HepG2 (cell line): Measurements from ENCODE around the gene ZNF185. TPM values are rescaled to one million over a fixed set of nuclear protein-coding genes. Genes with fewer than 3 reads are reported as not detected.
A peak's percentile ranks its signal among the peaks of the same experiment; 100 is the strongest.

Experiments
- ATAC-seq: fragments of 200-7000 bp; cut with Tn5 transposase; 3 replicates; pipeline ENCODE4 v1.9.1; 2020; ENCODE audit warnings: mild to moderate bottlenecking, moderate library complexity
- BruUV-seq: library from RNA; stranded (reverse); fragments of 400-500 nt; replicated peaks from 2 replicates; lab custom pipeline; 2021; lab: Mats Ljungman, UMichigan
- CTCF ChIA-PET: fragments of 300-600 bp; formaldehyde crosslinking; extraction: SDS; loops from one replicate; lab custom pipeline; 2021; ENCODE audit warnings: low total read pairs, inconsistent platforms, low intra/inter-chr PET ratio; lab: Yijun Ruan, JAX
- POLR2A ChIA-PET: fragments of 350-600 bp; sonication (Branson Sonifier 250); formaldehyde crosslinking; loops from one replicate; lab custom pipeline; 2020; ENCODE audit warnings: antibody characterized with exemption, inconsistent platforms; lab: Yijun Ruan, JAX
- DNase-seq: peaks from one replicate; pipeline ENCODE4 v3.0.0-alpha.2; 2015; ENCODE audit warnings: low spot score
- FAIRE-seq: peaks from 3 replicates; lab custom pipeline; 2011; peaks lifted over from hg19 to GRCh38; lab: Jason Lieb, UNC
- H2AFZ ChIP-seq: one replicate; pipeline ENCODE4 v1.6.1; 2011; ENCODE audit warnings: low read length, inconsistent platforms
- H3K27ac ChIP-seq: fragments of 300-600 bp; 3 replicates; pipeline ENCODE4 v1.8.0; 2011; ENCODE audit warnings: mixed run types, mild to moderate bottlenecking, mixed read lengths, low read length, inconsistent platforms; ENCODE audit not compliant: insufficient read depth; ENCODE audit errors: extremely low read length
- H3K27me3 ChIP-seq, 2 experiments: fragments of 200-600 bp in 1 of 2; 2 replicates in 1 of 2; 3 replicates in 1 of 2; pipeline versions ENCODE4 v1.6.0 to v1.8.0; 2011; ENCODE audit warnings: low read length in 2 of 2, mild to moderate bottlenecking in 2 of 2, moderate library complexity in 2 of 2, inconsistent platforms in 1 of 2; ENCODE audit not compliant: insufficient read depth in 2 of 2, control insufficient read depth in 1 of 2
- H3K36me3 ChIP-seq, 2 experiments: fragments of 200-600 bp in 1 of 2; replicated peaks in 1 of 2; 2 replicates in 1 of 2; 3 replicates in 1 of 2; pipeline versions ENCODE4 v1.5.1 to v1.8.0; 2011; ENCODE audit warnings: low read length in 2 of 2, inconsistent platforms in 1 of 2; ENCODE audit not compliant: insufficient read depth in 2 of 2, control insufficient read depth in 1 of 2
- H3K4me1 ChIP-seq: 2 replicates; pipeline ENCODE4 v1.5.1; 2012; ENCODE audit warnings: low read length, inconsistent platforms; ENCODE audit not compliant: insufficient read depth
- H3K4me2 ChIP-seq: 2 replicates; pipeline ENCODE4 v1.6.0; 2011; ENCODE audit warnings: low read depth, low read length, inconsistent platforms
- H3K4me3 ChIP-seq, 3 experiments: fragments of 200-600 bp in 1 of 3; sonication (generic), shearing (Covaris generic) in 1 of 3; replicated peaks in 1 of 3; 2 replicates each; pipeline ENCODE4 v1.5.1; 2011 to 2016; ENCODE audit warnings: low read length in 3 of 3, inconsistent platforms in 2 of 3, low read depth in 2 of 3, mild to moderate bottlenecking in 2 of 3, control low read depth in 1 of 3, mixed read lengths in 1 of 3; ENCODE audit not compliant: insufficient read depth in 1 of 3
- H3K79me2 ChIP-seq: one replicate; pipeline ENCODE4 v1.6.1; 2011; ENCODE audit warnings: low read length, inconsistent platforms; ENCODE audit not compliant: insufficient read depth
- H3K9ac ChIP-seq: 2 replicates; pipeline ENCODE4 v1.6.0; 2011; ENCODE audit warnings: mild to moderate bottlenecking, low read depth, low read length, inconsistent platforms; ENCODE audit not compliant: insufficient read depth
- H3K9me3 ChIP-seq: 2 replicates; pipeline ENCODE4 v1.5.1; 2012; ENCODE audit warnings: mild to moderate bottlenecking, low read length
- H4K20me1 ChIP-seq: 2 replicates; pipeline ENCODE4 v1.6.0; 2011; ENCODE audit warnings: inconsistent platforms, mild to moderate bottlenecking, low read length, moderate library complexity; ENCODE audit not compliant: insufficient read depth
- ATF7 ChIP-seq, 2 experiments: fragments of 450-650 bp in 1 of 2; sonication (generic) in 1 of 2; formaldehyde crosslinking in 1 of 2; IDR thresholded peaks; 2 replicates each; pipeline versions ENCODE4 v1.4.0 to v1.6.1; 2016 to 2020; ENCODE audit warnings: antibody characterized with exemption in 1 of 2, mild to moderate bottlenecking in 1 of 2, missing genetic modification reagents in 1 of 2
- CENPX ChIP-seq: sonication (generic); formaldehyde crosslinking; IDR thresholded peaks from 2 replicates; pipeline ENCODE4 v1.9.0; 2021; ENCODE audit warnings: mild to moderate bottlenecking, missing genetic modification reagents, moderate library complexity
- CREB1 ChIP-seq, 2 experiments: fragments of 450-650 bp in 1 of 2; IDR thresholded peaks; 2 replicates each; pipeline ENCODE4 v1.6.1; 2016 to 2017; ENCODE audit warnings: control low read depth in 1 of 2, mild to moderate bottlenecking in 1 of 2, missing compliant biosample characterization in 1 of 2, missing genetic modification characterization in 1 of 2
- FOSL2 ChIP-seq: sonication (generic); formaldehyde crosslinking; IDR thresholded peaks from 2 replicates; pipeline ENCODE4 v1.4.0; 2020; ENCODE audit warnings: missing genetic modification reagents
- HNRNPH1 ChIP-seq: fragments of 200-400 bp; formaldehyde crosslinking; optimal IDR thresholded peaks from 2 replicates; pipeline ENCODE3; 2017; ENCODE audit warnings: mild to moderate bottlenecking, low read depth, low read length
- IRX3 ChIP-seq: sonication (generic); formaldehyde crosslinking; IDR thresholded peaks from 2 replicates; pipeline ENCODE4 v1.8.1; 2023; ENCODE audit warnings: mild to moderate bottlenecking, low read depth, missing genetic modification reagents, borderline replicate concordance
- KAT7 ChIP-seq: IDR thresholded peaks from 2 replicates; pipeline ENCODE4 v1.6.1; 2018; ENCODE audit warnings: borderline replicate concordance, missing compliant biosample characterization
- NFATC3 ChIP-seq: sonication (generic); formaldehyde crosslinking; IDR thresholded peaks from 2 replicates; pipeline ENCODE4 v1.5.1; 2020; ENCODE audit warnings: mild to moderate bottlenecking, missing genetic modification reagents
- SATB2 ChIP-seq: sonication (generic); formaldehyde crosslinking; IDR thresholded peaks from 2 replicates; pipeline ENCODE4 v1.5.0; 2020; ENCODE audit warnings: missing genetic modification reagents
- YEATS2 ChIP-seq: sonication (generic); formaldehyde crosslinking; IDR thresholded peaks from 2 replicates; pipeline ENCODE4 v1.4.0; 2020; ENCODE audit warnings: missing genetic modification reagents, borderline replicate concordance
- ZNF616 ChIP-seq: sonication (generic); formaldehyde crosslinking; IDR thresholded peaks from 2 replicates; pipeline ENCODE4 v1.5.0; 2020; ENCODE audit warnings: low read depth, mild to moderate bottlenecking, missing genetic modification reagents
- ZNF652 ChIP-seq: IDR thresholded peaks from 2 replicates; pipeline ENCODE4 v1.6.1; 2016; ENCODE audit warnings: low read depth, borderline replicate concordance
- WGBS: methylation state at CpG from one replicate; pipeline ENCODE4 v1.1.6; 2017; ENCODE audit warnings: low lambda C conversion rate; 5-methylcytosine and 5-hydroxymethylcytosine counted together
- in situ Hi-C: cut with HindIII; loops from 2 replicates; pipeline ENCODE4 v1.10.0; 2017; ENCODE audit warnings: low pct_unique_long_range_greater_than_20kb; ENCODE audit not compliant: extremely low pct_ligation_motif_present
- intact Hi-C: fragments of 100-400 bp; cut with micrococcal nuclease; formaldehyde crosslinking; loops from one replicate; pipeline ENCODE4 v1.10.0; 2022; ENCODE audit not compliant: unreplicated experiment
- polyA plus RNA-seq, 8 experiments: library from polyadenylated mRNA; depleted of rRNA in 3 of 8; stranded (reverse) in 7 of 8; unstranded in 1 of 8; fragments of >200 nt; fragmentation: Illumina TruSeq in 4 of 8; extraction: Trizol in 4 of 8; gene quantifications; 2 replicates each; pipeline versions ENCODE4 v1.2.1 to v1.2.3, GENCODE V29; 2011 to 2016; ENCODE audit warnings: low read depth in 4 of 8, missing spikeins in 1 of 8, mixed read lengths in 1 of 8; ENCODE audit not compliant: insufficient read depth in 1 of 8
- total RNA-seq, 5 experiments: library from RNA; depleted of rRNA; stranded (reverse); fragments of >200 nt; fragmentation: Illumina TruSeq; extraction: Trizol; gene quantifications; 2 replicates each; pipeline ENCODE4 v1.2.3, GENCODE V29; 2016; ENCODE audit warnings: low read depth in 1 of 5
- TF ChIP-seq, protein P1 (sequence below): IDR thresholded peaks from 2 replicates; pipeline ENCODE4 v1.6.1; 2016; ENCODE audit warnings: mild to moderate bottlenecking
- TF ChIP-seq, protein P2 (sequence below): sonication (generic); formaldehyde crosslinking; IDR thresholded peaks from 2 replicates; pipeline ENCODE4 v1.8.0; 2022; ENCODE audit warnings: mild to moderate bottlenecking, missing genetic modification reagents
- TF ChIP-seq, protein P3 (sequence below): sonication (generic); formaldehyde crosslinking; IDR thresholded peaks from 2 replicates; pipeline ENCODE4 v1.8.1; 2023; ENCODE audit warnings: missing genetic modification reagents, mild to moderate bottlenecking, borderline replicate concordance

Gene ZNF185
- total and polyA plus RNA-seq, 2 of the 13 experiments (the other 11 are each of a cell fraction or from before 2014, with no cell fraction given): 1.6 to 3.4 TPM

DNA sequence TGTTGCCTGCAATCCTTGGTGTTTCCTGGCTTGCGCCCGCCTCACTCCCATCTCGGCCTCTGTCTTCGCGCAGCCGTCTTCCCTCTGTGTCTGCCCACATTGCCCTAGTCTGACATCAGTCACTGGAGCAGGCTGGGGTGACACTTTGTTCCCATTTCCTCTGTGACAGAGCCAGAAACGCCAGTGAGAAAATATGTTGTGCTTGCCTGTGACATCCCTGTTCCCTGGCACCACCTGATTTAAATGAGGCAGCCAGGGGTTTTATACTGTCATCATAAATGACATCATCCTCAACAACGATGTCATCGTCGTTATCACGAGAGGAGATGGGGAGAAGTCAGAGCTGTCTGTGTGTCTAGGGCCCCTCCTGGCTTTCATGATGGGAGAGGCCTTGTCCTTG lies 29.1 kb downstream of the ZNF185 start:
- intact Hi-C loops: no loop called here
- Histone ChIP-seq H3K9ac (no peak overlapping the region), H2AFZ (no peak overlapping the region), H3K36me3 (no peaks in the 10 kb centered on the region), H3K79me2 (no peaks in the 10 kb centered on the region), H3K9me3 (no peaks in the 10 kb centered on the region), H3K4me3 (no peak overlapping the region), H3K27ac (no peak overlapping the region), H3K4me1 (peaks cover 38% of the 10 kb centered on the region), H3K4me2 (no peak overlapping the region), H4K20me1 (no peaks in the 10 kb centered on the region), H3K27me3 (no peaks in the 10 kb centered on the region)
- ChIA-PET CTCF (interaction anchor here (1.3 kb wide), 1 partner anchor 22 kb away, joined by 5 read pairs; no protein-coding TSS in a partner anchor), POLR2A (no interaction called here)
- in situ Hi-C loops: no loop called here
- 74% methylated on average over 7 of the region's 11 CpGs for WGBS
- FAIRE-seq (no peak), DNase-seq (no peak), ATAC-seq (no peak)
- TF ChIP-seq ATF7 (IDR thresholded peaks at IDR 0.05): peak; percentile 82
- no peak for TF ChIP-seq ATF7 (CRISPR knock-in tag; IDR thresholded peaks at IDR 0.05)
- 0 out of 2 replicates have a peak, but pooled peaks have one; percentile 25 for TF ChIP-seq CREB1 (IDR thresholded peaks at IDR 0.05)
- TF ChIP-seq CREB1 (CRISPR knock-in tag; IDR thresholded peaks at IDR 0.05): no peak
- no peak for TF ChIP-seq IRX3
- no TSS peak for BruUV-seq

DNA sequence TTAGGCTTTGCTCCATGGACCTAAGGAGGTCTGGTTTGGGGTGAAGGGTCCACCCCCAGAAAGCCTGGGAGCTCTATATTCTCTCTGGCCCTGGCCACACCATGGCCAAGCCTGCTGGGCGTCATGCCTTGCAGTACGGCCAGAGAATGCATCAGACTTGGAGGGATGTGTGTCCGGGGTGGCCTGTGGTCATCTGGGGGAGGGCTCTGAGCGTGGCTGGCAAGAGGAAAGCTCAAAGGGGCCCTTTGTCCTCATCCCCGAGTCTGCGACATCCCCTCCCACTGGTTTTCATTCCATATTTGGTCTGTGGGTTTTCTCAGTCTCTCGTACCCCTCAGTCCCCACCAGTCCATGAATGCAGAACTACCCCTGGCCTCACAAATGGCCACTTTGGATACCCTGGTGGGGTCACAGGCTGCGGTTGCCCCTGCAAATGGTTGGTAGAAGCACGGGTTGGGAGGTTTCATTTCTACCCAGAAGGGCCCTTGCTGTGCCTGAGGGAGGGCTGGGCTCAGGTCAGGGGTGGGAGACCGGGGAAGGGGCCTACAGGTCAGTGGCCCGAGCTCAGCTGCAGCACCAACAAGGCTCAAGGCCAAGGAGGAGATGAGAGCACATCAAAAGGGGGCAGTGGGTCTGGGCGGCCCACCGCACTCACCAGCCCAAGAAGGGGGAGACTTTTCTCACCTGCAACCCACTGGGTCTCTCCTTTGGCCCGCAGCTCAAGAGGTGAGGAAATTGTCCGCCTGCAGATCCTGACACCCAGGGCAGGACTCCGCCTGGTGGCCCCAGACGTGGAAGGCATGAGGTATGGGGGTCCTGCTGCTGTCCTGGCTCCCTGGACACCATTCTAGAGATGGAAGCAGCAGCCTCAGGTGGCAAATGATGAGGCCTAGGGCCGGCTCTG lies 30.2 kb downstream of the ZNF185 start:
- Histone ChIP-seq H3K79me2 (no peaks in the 10 kb centered on the region), H3K4me1 (peaks cover 38% of the 10 kb centered on the region), H3K4me2 (no peak overlapping the region), H3K9ac (no peak overlapping the region), H2AFZ (no peak overlapping the region), H3K9me3 (no peaks in the 10 kb centered on the region), H3K27me3 (no peaks in the 10 kb centered on the region), H3K4me3 (no peak overlapping the region), H3K27ac (no peak overlapping the region), H3K36me3 (no peaks in the 10 kb centered on the region), H4K20me1 (no peaks in the 10 kb centered on the region)
- FAIRE-seq: no peak
- no TSS peak for BruUV-seq
- CTCF ChIA-PET: no interaction called here
- WGBS: 0% methylated on average over 4 of the region's 18 CpGs
- in situ Hi-C loops: no loop called here
- intact Hi-C loops: no loop called here
- POLR2A ChIA-PET: no interaction called here
- no peak for ATAC-seq
- no peak for DNase-seq
- TF ChIP-seq YEATS2 (CRISPR knock-in tag) (no peak), ZNF652 (CRISPR knock-in tag) (no peak), ZNF616 (CRISPR knock-in tag) (no peak), NFATC3 (CRISPR knock-in tag) (no peak), SATB2 (CRISPR knock-in tag) (no peak), CENPX (CRISPR knock-in tag) (no peak), HNRNPH1 (no peak), KAT7 (no peak), FOSL2 (CRISPR knock-in tag) (no peak)
- TF ChIP-seq, protein P1, sequence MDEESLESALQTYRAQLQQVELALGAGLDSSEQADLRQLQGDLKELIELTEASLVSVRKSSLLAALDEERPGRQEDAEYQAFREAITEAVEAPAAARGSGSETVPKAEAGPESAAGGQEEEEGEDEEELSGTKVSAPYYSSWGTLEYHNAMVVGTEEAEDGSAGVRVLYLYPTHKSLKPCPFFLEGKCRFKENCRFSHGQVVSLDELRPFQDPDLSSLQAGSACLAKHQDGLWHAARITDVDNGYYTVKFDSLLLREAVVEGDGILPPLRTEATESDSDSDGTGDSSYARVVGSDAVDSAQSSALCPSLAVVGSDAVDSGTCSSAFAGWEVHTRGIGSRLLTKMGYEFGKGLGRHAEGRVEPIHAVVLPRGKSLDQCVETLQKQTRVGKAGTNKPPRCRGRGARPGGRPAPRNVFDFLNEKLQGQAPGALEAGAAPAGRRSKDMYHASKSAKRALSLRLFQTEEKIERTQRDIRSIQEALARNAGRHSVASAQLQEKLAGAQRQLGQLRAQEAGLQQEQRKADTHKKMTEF (CRISPR knock-in tag): no peak
- TF ChIP-seq, protein P2, sequence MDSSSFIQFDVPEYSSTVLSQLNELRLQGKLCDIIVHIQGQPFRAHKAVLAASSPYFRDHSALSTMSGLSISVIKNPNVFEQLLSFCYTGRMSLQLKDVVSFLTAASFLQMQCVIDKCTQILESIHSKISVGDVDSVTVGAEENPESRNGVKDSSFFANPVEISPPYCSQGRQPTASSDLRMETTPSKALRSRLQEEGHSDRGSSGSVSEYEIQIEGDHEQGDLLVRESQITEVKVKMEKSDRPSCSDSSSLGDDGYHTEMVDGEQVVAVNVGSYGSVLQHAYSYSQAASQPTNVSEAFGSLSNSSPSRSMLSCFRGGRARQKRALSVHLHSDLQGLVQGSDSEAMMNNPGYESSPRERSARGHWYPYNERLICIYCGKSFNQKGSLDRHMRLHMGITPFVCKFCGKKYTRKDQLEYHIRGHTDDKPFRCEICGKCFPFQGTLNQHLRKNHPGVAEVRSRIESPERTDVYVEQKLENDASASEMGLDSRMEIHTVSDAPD: no peak
- TF ChIP-seq, protein P3, sequence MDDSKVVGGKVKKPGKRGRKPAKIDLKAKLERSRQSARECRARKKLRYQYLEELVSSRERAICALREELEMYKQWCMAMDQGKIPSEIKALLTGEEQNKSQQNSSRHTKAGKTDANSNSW: no peak
